Measurements from ENCODE around the gene RAG2.

Gene RAG2

GRCh38 chr11:36598051-36598450 is at the start of gene RAG2:
TSS of gene RAG2 (minus strand) at chr11:36598236. CDS start at chr11:36594168, 4,068 bp downstream.
- DNase-seq = no peak

GRCh38 chr11:36638556-36638955 is 40.5 kb upstream of the RAG2 start:
- DNase-seq = no peak

GRCh38 chr11:36635066-36635862 is 37.2 kb upstream of the RAG2 start:
- no peak for DNase-seq

DNA sequence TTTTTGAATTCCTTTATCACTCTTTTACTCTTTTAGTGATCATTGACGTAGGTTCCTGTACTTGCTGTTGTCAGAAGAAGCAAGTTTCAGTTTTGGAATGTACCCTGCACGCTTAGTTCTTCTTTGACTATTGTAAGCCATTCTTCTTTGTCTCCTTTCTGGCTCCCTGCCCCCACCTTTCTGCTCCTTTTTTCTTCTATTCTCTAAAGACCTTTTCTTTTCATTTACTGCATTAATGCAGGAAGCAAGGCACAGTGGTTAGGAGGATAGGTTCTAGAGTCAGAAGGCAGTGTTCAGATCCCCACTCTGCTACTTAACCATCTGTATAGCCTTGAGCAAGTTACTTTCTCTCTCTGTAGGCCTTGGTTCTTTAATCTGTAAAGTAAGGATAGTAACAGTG is 33.7 kb upstream of the RAG2 start:
- DNase-seq = no peak

- no peak for DNase-seq
These were observed 30.8 kb upstream of the RAG2 start for GRCh38 chr11:36628765-36629244.

- no peak for DNase-seq
These were observed 30.1 kb upstream of the RAG2 start for GRCh38 chr11:36628141-36628540.

- DNase-seq = no peak
These were observed 29.4 kb upstream of the RAG2 start for GRCh38 chr11:36627471-36627870.

DNA sequence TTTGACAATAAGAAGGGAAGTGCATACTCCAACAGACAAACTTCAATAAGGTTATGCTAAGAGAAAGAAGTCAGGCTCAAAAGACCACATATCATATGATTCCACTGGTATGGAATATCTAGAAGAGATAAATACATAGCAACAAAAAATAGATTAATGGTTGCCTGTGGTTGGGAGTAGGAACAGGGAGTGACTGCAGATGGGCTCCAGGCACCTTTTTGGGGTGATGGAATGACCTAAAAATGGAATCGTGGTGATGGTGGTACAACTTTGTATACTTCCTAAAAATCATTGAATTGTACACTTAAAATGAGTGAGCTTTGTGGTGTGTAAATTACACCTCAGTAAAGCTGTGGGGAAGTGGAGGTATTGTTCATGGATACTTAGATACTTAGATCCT is 29.0 kb upstream of the RAG2 start:
- DNase-seq = no peak

DNA sequence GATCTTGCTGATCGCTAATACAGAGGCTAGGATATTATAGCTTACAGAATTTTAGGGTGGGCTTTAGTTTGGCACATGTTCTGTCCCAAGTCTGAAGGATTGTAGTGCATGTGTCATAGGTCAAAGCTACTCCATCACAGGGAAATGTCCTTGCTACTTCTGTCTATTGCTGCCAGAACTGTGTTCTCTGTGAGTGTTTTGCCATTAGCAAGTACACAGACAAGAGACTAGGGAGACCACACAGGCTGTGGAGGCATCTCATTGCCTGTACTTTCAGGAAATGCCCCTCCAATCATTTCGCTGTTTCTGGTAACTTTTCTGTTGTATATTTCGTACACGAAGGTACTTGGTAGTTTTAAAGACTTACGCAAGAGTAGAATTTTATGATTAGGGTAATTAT is 25.5 kb upstream of the RAG2 start:
- no peak for DNase-seq

GRCh38 chr11:36622431-36623136 is 24.5 kb upstream of the RAG2 start:
- DNase-seq = no peak

DNA sequence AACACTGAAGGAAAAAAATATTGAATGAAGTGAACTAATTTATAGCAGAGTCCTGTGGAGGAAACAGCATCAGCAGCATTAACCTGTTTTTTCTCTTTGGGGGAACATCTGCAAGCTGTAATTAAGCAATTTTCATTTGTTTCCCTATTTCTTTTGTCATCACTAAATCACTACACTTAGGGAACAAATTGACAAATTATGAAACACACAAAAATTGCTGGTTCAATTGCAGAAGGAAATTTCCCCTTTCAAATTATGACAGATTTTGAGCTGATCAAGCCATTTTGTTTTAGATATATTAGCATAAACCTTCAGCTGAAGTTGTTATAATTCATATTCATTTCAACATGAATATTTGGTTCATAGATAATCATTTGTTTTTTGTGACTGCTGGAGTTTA is 22.2 kb upstream of the RAG2 start:
- DNase-seq = no peak

DNA sequence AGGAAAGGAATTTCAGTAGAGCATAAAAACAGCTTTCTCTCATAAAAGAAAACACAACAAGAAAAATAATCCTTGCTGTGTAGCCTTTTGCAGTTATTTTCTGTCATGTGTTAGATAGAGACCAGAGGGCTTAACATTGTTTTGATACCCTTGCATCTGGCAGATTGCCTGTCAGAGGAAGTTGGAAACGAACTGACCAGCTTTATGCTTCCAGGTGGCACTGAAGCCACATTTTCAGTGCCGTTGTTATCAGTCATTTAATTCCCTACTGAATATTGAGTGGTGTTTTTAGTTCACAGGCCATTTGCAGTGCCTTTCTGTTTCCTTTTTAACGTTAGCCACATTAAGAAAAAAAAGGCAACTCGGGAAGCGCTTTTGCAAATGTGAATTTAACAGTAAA is 21.5 kb upstream of the RAG2 start:
- DNase-seq = no peak

GRCh38 chr11:36618363-36619047 is 20.5 kb upstream of the RAG2 start:
- no peak for DNase-seq

GRCh38 chr11:36617543-36618362 is 19.7 kb upstream of the RAG2 start:
- no peak for DNase-seq

DNA sequence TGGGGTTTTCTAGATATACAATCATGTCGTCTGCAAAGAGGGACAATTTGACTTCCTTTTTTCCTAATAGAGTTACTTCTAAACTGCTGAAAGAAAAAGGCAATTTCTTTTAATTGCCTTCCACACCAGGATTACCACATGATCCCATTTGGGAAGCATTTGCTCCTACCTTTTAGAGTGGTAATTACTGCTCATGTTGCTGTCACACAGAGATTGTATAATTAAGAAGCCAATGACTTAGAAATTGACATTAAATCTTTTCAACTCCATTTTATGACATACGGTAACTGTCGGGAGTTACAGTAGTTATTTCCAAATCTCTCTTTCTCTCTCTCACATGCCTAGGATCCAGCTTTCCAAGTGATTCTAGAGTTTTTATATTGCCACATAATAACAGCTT is 17.8 kb upstream of the RAG2 start:
- DNase-seq = no peak

- DNase-seq = no peak
These were observed 11.3 kb upstream of the RAG2 start for GRCh38 chr11:36609383-36609782.

- no peak for DNase-seq
These were observed 10.6 kb upstream of the RAG2 start for GRCh38 chr11:36608491-36609199.

GRCh38 chr11:36605221-36606216 is 7.5 kb upstream of the RAG2 start:
- DNase-seq = no peak

- no peak for DNase-seq
These were observed 4.1 kb upstream of the RAG2 start for GRCh38 chr11:36602135-36602534.

- no peak for DNase-seq
These were observed 3.1 kb upstream of the RAG2 start for GRCh38 chr11:36601155-36601554.

- no peak for DNase-seq
These were observed 2.1 kb upstream of the RAG2 start for GRCh38 chr11:36600180-36600579.
